GM19238 (cell line): ENCODE data around the gene SF3A1.

Experiments
- DNase-seq: peaks from one replicate; pipeline ENCODE4 v3.0.0; 2011; ENCODE audit warnings: low spot score; ENCODE audit not compliant: insufficient read length

Gene SF3A1

DNA sequence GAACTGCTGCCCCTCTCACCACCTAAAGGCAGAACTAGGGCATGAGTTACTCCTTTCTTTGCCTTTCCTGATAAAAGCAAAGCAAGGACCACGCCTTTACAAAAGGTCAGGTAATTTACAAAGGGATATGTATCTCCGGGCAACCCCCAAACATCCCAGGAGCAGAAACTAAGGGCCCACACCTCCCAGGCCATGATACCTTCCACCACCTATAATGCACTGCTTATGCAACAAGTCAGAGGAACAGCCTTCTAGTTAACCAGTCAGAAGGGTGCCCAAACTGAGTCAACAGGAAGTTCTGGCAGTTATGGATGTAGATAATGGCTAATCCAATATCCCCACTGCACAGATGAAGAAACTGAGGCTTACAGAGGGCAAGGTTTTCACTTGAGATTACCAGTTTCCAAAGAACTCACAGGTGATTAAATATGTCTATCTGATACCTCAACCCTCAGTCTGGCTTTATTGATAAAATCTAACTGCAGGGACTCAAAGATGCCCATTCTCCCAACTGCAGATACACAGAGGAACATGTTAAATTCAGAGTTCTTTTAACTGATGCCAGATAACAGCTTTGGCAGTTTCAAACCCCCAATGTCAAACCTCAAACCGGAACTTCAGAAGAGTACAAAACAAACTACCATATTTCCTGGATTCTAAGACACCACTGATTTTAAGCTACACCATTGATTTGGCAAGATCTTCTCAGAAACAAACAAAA is 50.6 kb downstream of the SF3A1 start:
- no peak for DNase-seq

DNA sequence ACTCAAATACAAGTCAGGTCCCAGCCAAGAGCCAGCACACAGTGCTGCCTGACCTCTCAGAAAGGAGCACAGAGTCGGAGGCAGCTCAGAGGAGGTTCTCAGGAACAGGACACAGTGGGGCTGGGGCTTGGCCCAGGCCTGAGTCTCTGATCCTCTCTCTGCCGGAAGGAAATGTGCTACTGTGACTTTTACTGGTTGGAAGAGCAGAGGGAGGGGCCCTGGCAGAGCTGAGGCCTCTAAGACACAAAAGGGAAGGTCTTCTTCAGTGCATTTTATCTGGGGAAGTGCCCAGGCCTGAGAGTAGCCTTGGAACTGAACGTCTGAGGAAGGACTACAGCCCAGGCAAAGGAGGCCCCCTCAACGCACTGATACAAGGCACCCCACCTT is 51.2 kb downstream of the SF3A1 start:
- peak; percentile 63 for DNase-seq

DNA sequence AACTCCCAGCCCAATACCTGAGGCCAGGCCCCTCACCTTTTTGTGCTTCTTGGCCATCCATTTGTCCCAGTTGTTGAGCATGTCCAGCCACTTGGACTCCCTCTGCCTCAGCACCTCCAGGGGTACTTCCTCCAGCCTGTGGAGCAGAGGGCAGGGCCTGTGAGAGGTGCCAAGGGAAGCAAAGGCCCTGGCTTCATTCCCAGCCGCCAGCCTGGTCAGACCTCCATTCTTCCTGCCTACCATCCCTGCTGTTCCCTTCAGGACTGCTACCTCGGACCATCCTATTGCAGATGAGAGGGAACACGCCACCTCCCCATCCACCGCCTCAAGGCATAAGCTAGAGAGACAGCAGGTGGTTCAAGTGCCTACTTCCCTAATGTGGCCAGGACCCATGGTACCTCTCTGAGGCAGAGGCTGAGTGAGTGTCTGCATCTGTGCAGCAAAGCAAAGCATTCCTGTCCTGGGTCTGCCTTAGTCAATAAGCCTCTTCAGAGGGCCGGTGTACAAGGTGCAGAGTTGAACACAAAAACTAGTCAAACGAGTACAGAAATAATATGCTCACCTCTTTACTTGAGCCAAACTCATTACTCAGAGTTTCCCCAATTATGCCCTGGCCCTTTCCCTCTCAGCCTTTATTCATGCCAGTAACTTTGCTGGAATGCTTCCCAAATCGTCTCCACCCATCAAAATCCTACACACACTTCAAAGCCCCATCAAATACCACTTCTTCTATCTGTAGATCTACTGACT is 52.0 kb downstream of the SF3A1 start:
- DNase-seq = peak; percentile 46

DNA sequence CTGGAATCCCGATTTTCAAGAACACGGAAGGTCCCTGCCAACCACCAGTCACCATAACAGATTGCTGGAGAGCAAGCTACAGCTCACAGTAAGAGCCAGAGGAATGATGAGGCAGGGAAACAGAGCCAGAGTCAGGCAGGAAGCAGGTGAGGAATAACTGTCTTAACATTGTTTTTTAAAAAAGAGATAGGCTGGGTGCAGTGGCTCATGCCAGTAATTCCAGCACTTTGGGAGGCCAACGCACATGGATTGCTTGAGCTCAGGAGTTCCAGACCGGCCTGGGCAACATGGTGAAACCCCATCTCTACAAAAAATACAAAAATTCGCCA is 53.9 kb downstream of the SF3A1 start:
- no peak for DNase-seq

DNA sequence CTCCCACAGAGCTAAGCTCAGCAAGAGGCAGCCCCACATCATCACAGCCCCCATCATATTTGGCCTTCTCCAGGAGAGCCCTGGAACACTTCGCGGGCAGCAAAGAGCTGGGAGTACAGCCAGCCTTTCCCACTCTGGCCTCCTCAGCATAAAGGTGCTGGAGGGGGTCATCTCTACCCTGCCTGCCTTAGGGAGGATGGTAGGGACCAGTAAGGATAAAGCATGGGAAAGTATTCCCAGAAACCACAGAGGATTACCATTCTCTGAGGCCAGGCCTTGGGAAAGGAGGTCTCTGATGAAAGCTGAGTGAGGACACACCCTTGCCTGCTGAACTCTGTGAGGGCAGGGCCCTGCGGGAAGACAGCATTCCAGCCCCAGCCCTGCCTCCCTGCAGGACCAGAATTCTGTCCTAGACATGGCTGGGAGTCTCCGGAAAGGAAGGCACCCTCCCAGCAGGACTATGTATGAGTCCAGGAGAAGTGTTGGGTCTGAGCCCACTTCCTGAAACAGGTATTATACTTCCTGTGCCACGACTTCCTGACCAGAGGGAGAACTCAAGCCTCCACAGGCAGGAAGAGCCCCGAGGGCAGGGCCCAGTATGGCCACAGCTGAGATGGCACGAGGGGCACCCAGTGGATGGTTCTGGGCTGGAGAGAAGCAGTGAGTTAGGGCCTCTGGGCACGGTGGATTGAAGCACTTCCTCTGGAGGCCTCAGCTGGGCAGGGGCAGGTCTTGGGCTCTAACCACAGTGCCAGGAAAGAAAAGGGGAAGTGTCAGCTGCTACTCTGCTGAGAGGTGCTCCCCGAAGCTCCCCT is 54.5 kb downstream of the SF3A1 start:
- DNase-seq = no peak

DNA sequence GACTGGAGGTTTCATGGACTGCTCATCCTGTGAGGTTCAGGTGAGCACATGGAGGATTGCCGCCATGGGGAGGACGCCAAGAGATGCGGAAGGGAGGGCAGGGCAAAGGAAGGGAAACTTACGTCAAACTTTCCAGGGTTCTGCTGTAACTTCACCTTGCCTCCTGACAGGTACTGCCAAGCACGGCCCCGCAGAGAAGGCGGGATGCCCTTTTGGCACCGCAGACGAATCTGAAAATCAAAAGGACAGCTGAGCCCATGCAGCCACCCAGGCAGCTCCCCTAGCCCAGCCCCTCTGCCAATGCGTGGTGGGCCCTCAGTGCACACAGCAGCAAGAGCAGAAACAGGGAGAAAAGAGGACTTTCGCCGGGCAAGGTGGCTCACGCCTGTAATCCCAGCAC is 57.4 kb downstream of the SF3A1 start:
- DNase-seq = no peak

DNA sequence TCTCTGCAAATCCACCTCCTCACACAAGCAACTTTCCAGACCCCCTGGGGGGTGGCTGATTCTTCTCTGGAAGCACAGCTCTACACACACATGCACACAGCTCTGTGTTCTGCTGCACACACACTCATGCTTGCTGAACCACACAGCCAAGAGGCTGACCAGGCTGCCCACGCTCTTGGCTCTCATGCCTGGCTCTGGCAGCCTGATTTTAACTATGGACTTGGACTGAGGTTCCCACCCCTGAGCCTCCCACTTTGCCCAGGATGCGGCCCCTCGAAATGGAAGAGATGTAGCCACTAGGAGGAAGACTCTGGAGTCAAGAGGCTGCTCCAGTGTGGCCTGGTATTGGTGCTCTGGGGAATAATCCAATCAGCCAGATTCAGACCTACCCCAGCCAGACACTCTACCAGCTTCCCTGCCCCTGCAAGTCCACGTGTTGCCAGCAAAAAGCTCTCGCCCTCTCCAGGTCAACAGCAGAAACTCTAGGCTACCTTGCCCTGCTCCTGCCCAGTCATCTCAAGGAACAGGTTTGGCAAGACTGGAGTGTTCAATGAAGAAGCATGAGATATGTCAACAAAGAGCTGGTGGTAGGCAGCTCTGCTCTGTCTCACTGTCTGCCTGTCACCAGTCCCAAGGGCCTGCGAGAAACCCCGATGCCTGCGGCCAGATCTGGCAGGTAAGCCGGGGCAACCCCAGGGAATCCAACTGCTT is 58.5 kb downstream of the SF3A1 start:
- DNase-seq = no peak

DNA sequence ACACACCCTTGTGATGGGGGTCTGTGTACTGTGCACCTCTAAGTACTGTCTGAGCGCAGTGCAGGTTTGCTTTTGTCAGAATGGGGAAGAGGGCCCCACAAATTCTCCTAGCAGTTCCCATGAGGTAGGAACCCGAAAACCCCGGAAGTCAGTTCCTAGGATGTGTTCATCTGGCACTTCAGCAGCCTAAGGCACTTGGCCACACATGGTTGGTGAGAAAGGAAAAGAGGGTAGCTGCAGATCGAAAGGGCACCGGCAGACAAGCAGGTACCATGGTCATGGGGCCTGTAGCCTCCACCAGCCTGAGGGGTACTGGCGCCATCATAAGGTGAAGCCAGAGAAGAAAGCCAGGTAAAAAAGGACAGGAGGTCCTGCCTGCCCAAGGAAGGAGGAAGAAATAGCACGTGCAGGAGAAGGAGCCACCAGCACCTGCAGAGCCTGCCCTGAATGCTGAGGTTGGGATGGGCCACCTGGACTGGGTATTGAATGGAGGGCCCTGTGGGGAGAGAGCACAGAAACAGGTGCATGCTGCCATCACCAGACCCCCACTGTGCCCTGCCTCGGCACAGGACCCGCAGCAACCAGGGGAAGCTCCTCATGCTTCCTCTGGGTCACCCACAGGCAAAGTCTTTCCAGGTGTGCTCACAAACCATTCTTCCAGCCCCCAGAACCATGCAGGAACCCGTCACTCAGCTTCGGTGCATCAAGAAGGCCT is 59.3 kb downstream of the SF3A1 start:
- no peak for DNase-seq

DNA sequence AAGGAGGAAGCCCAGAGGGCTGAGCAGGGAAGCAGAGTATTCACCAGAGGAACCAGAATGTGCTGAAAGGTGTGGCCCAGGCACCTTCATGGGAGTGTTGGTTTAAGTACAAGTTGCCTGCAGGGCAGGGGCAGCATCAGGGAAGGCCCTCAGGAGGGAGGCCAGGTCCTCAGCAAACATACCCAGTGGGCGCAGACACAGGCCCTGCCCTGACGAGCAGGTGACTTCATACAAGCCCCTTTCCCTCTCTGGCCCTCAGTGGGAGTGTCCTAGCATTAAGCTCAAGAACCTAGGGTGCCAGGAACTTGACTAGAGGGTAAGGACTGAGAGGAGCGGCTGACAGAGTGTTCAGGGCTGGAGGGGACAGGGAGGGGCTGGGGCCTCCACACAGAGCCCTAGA is 59.9 kb downstream of the SF3A1 start:
- no peak for DNase-seq

DNA sequence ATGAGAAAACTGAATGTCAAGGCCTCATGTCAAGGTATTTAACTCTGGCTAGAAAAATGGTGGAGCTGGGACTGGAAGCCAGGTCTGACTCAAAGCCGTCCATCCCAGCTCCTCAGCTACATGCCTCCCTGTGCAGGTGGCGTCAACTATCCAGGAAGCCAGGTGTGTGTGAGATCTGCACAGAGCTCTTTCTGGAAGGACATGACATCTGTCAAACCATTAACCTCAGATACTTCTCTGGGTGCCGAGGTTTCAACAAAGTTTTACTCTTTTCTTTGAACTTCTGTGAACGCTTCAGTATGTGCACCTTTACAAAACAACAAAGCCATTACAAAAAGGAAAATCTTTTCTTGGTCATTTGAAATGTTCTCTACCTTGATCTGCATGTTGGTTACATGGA is 60.4 kb downstream of the SF3A1 start:
- no peak for DNase-seq

DNA sequence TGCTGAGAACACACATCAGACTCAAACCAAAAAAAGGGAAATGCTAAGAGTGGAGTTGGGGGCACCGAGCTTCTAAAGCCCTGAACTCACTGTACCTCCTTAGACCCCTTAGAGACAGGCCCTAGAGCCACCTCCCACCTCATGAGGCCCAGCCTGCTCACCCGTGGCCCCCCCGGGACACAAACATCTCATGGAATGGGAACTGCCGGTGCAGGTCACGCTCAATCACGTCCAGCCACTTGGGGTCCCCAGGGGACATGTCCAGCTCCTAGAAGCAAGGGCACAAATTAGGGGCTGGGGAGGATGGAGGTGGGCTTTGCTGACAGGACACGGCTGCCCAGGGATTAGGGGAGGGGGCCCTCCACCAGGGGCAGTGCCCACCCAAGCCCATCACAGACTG is 61.1 kb downstream of the SF3A1 start:
- DNase-seq = no peak

DNA sequence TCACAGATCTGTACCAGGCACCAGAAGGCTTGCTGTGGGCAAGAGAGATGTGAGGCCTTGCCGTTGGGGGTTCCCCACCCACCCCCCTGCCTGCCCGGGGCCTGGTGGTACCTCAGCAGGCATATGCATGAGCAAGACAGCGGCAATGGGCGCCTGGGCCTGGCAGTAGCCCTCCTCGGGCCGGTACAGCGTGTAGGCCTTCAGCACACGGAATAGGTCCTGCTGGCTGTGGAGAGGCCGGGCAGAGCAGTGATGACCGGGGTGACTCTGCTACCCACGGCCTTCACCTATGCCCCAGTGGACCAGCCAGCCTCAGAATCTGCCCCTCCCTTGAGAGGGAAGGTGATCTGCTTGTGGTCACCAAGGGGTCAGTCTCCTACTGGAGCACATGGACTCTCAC is 61.9 kb downstream of the SF3A1 start:
- no peak for DNase-seq

DNA sequence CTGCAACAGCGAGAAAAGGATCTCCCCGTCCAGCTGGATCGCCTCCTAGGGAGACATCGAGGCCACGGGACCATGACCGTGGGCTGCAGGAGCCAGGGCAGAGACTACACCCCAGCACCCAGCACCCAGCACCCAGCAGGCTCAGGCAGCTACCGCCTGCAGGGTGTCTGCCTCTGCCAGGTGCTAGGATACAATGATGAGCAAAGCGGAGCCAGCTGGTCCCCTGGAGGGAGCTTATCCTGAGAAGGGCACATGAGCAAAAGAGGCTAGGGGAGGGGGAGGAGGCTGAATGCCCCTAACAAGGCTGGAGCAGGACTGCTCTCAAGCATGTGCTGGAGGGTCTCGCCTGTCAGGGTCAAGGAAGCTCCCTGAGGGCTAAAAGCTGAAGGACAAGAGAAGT is 62.6 kb downstream of the SF3A1 start:
- DNase-seq = no peak

DNA sequence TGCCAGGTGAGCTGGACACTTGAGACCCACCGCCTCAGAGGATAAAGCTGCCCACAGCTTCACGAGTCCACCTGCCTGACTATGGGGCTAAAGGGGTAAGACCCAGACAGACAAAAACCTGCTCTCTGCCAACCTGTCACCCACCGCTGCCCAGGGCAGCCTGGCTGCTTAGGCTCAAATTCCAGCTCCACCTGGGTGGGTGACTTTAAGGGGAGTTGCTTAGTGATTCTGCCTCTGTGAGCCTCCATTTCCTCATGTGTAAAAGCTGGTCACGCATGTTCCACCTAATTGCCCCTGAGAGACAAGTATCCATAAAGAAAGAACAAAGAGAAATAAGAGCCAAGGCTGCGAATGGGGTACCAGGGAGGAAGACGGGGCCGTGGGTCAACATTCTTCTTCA is 63.7 kb downstream of the SF3A1 start:
- no peak for DNase-seq

DNA sequence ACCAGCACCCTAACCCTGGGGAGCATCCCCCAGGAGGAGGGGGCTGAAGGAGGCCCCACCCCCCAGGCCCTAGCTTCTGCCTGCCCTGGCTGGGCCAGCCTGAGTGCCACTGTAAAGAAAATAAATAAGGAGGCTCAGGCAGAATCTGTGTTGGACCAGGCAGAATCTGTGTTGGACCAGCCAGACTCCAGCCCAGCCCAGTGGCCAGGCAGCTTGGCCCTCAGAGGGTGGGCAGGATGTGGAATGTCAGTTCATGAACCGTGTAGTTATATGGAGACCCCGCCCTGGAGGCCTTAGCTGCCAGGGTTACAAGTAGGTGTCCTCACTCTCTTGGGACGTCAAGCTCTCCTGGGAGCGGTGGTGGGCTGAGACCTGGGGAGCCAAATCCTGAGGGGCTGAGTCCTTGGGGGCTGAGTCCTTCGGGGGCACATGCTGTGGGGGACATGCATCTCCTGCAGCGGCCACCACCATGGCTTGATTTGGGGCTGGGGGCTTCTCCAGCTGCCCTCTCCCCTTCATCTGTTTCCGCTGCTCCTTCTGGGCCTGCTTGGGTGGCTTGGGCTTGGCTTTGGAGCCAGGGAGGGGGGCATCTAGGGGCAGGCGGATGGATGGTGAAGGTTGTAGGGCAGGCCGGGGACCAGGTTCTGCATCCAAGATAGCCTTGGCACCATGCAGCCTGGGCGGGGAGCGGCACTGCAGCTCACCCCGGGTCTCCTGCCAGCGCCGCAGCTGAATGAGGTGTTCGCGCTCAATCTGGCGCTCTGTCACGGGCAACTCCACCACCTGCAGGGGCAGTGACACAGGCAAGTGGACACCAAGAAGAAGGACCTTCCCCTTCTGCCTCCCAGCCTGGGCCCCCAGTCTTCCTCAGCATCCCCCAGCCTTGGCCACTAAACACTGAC is 64.4 kb downstream of the SF3A1 start:
- no peak for DNase-seq

DNA sequence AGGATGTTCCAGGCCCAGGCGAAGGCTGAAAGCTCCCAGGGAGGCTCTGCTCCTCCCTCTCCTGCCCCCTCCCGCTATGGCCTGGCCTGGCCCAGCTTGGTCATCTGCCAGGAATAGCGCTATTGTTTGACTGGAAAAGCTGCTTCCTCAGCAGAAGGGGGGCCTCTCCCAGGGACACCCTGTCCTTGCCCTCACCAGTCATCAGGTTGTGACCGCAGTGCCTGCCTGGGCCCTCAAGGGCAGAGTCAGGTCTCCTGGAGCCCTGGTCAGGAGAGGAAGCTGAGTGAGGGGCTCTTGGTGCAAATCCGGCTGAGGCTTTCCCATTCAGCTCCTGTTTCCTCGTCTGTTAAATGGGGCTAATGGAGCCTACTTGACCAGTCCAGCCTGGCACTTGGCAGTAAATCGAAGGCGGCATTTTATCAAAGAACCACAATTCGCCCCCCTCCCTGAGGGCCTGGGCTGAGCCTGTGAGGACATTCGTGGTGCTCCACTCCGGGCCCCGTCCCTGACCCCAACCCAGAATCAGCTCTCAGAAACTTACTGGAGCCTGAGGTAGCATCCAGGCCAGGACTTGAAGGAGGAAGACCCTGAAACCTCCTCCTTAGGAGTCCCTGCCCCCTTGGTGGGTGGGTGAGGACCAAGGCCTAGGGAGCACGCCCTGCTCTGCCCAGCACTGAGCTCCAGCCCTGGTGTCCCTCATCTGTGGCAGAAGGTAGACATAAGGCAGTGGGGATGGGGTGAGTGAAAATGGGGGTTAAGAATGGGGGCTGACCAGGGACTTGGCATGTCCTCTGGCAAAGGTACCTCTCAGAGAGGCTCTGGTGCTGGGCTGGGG is 65.4 kb downstream of the SF3A1 start:
- no peak for DNase-seq

DNA sequence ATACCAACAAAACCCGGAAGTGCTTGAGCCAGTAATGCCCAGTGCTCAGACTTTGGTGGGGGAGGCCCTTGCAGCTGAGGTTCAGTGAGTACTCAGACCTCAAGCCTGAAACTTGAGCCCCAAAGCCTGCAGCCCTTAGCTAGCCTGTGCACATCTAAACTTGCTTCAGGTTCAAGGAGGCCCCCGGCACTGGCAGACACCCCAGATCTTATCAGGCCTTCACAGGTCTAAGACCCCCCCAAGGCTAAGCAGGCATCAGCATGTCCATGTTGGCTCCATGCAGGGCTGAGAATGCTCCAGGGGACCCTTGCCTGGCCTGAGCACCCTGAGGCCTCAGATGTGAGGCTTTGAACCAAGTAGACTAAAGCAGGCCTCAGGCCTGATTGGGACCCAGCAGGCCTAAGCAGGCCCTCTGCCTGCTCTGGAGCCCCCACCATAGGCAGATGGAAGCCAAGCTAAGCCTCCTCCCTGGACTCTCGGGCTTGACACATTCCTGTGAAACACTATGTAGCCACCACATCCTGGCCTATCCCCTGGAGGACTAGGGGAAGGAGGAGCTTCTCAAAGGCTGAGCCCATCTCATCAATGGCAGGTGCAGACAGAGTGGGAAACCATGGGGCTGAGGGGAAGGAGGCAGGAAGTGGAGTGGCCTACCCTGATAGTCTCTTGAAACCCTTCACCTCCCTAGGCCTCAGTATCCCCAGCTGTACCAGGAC is 66.2 kb downstream of the SF3A1 start:
- DNase-seq = peak; percentile 49

DNA sequence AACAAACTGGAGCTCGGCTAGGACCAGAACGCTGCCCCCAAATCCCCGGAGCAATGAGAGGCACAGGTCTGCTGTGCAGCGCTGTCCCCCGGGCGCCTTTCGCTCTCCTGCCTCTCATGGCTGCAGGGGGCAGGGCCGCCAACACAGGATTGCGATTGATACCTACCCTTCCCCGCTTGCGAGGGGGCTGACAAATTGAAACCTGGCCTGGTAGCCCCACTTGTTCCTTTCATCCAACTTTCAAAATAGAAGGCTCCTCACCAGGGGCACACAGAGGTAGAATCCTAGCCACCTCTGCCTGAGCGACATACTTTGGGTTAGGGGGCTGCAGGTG is 66.7 kb downstream of the SF3A1 start:
- DNase-seq = no peak
